ENCODE data around the gene NTSR2. TPM values are rescaled to one million over a fixed set of nuclear protein-coding genes. Genes with fewer than 3 reads are reported as not detected.

The NTSR2 gene
- polyA plus RNA-seq, 2 of the 4 experiments (the other 2 are of a cell fraction), result not detected

DNA sequence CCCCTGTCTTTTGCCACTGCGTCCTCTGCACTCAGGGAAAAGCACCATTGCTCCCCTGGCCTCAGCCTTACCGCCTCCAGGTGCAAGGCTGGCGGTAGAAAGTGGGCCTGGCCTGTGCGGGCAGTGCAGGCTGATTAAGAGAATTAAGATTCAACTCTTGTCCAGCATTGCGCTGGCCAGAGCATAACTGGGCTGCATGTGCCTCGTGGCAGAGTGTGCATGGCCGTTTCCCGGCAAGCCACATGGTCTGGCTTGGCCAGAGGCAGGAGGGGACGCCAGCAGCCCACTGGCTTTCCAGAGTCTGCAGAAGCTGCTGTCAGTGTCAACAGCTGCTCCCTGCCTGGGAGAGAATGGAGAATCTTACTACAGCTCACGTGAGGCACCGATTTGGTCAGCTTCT lies 12.3 kb downstream of the NTSR2 start (continued):
- TF ChIP-seq, protein P1, sequence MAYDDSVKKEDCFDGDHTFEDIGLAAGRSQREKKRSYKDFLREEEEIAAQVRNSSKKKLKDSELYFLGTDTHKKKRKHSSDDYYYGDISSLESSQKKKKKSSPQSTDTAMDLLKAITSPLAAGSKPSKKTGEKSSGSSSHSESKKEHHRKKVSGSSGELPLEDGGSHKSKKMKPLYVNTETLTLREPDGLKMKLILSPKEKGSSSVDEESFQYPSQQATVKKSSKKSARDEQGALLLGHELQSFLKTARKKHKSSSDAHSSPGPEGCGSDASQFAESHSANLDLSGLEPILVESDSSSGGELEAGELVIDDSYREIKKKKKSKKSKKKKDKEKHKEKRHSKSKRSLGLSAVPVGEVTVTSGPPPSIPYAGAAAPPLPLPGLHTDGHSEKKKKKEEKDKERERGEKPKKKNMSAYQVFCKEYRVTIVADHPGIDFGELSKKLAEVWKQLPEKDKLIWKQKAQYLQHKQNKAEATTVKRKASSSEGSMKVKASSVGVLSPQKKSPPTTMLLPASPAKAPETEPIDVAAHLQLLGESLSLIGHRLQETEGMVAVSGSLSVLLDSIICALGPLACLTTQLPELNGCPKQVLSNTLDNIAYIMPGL (CRISPR knock-in tag; IDR thresholded peaks at IDR 0.05; ENCODE audit: borderline replicate concordance), result no peak
- no peak for TF ChIP-seq EP300 (IDR thresholded peaks at IDR 0.05)
- TF ChIP-seq, protein P2, sequence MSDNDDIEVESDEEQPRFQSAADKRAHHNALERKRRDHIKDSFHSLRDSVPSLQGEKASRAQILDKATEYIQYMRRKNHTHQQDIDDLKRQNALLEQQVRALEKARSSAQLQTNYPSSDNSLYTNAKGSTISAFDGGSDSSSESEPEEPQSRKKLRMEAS (IDR thresholded peaks at IDR 0.05), result no peak
- TF ChIP-seq NPAS2 (CRISPR knock-in tag; IDR thresholded peaks at IDR 0.05; ENCODE audit: borderline replicate concordance), result no peak
- no peak for TF ChIP-seq EHMT2 (IDR thresholded peaks at IDR 0.05; ENCODE audit: low read depth)
- TF ChIP-seq RCOR1 (IDR thresholded peaks at IDR 0.05; ENCODE audit: low read depth, low read length), result no peak
- no peak for TF ChIP-seq FOSB (CRISPR knock-in tag; IDR thresholded peaks at IDR 0.05)
- TF ChIP-seq POLR2A (IDR thresholded peaks at IDR 0.05; ENCODE audit: low read length), result no peak

DNA sequence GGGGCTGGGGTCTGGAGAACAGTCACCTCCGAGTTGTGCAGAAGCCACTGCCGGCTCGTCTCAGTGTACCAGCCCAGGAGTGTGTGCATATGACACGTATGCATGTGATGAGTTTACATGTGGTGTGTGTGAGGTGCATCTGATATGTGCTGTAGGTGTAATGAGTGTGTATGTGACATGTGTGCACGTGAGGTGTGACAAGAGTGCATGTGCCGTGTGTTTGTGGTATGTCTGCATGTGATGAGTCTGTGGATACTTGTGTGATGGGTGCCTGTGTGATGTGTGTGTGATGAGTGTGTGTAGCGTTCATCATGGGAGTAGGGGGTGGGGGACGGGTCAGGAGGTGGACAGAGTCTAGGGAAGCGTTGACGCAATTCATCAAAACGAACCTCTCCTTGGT lies 12.8 kb downstream of the NTSR2 start:
- FAIRE-seq, result no peak
- no peak for ATAC-seq

DNA sequence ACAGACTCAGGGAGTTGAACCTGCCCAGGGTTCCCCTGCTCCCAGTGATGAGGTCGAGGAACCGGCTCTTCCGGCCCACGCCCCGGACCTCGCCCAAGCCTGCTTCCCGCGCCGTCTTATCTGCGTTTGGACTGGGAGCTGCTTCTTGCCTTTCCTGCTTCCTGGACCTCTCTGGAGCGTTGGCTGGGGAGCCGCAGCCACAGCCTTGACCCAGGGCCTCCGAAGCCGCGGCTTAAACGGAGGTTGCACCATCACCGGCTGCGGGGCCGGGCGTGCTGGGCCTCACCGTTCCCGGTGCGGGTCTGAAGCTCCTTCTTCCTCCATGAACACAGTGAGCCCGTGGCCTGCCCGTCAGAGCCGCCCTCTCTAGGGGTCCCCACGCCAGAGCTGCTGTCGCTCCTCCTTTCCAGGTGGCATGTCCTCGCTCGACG lies 13.3 kb downstream of the NTSR2 start:
- H3K4me2 ChIP-seq, result no peak overlapping the region
- ATAC-seq (no peak), DNase-seq (ENCODE audit: low read depth in 1 of 2, low spot score in 1 of 2) (no peak), FAIRE-seq (no peak)
- H3K4me1 ChIP-seq, result no peaks in the 10 kb centered on the region
- H3K27ac ChIP-seq, result no peak overlapping the region
- 63% methylated on average over 31 of the region's 31 CpGs for WGBS (ENCODE audit: missing lambda C conversion rate)
- no peak overlapping the region for H3K4me3 ChIP-seq
- ChIA-PET CTCF (interaction anchor here (1.3 to 2.0 kb wide), 3 partner anchors 25 to 74 kb away, joined by 4 to 11 read pairs (median 5); no protein-coding TSS in a partner anchor), POLR2A (no interaction called here)
- H3K9me3 ChIP-seq, result peaks cover 10% of the 10 kb centered on the region
- TF ChIP-seq, protein P2 (IDR thresholded peaks at IDR 0.05), result no peak
- no peak for TF ChIP-seq ZC3H11A (IDR thresholded peaks at IDR 0.05)
- TF ChIP-seq, protein P3, sequence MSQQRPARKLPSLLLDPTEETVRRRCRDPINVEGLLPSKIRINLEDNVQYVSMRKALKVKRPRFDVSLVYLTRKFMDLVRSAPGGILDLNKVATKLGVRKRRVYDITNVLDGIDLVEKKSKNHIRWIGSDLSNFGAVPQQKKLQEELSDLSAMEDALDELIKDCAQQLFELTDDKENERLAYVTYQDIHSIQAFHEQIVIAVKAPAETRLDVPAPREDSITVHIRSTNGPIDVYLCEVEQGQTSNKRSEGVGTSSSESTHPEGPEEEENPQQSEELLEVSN (IDR thresholded peaks at IDR 0.05; ENCODE audit: borderline replicate concordance, low read depth), result no peak
- TF ChIP-seq HOXA7 (CRISPR knock-in tag; IDR thresholded peaks at IDR 0.05), result no peak
- TF ChIP-seq CHD4 (IDR thresholded peaks at IDR 0.05; ENCODE audit: borderline replicate concordance), result no peak
- no peak for TF ChIP-seq JUNB (IDR thresholded peaks at IDR 0.05)
- TF ChIP-seq, protein P4, sequence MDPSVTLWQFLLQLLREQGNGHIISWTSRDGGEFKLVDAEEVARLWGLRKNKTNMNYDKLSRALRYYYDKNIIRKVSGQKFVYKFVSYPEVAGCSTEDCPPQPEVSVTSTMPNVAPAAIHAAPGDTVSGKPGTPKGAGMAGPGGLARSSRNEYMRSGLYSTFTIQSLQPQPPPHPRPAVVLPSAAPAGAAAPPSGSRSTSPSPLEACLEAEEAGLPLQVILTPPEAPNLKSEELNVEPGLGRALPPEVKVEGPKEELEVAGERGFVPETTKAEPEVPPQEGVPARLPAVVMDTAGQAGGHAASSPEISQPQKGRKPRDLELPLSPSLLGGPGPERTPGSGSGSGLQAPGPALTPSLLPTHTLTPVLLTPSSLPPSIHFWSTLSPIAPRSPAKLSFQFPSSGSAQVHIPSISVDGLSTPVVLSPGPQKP (IDR thresholded peaks at IDR 0.05; ENCODE audit: low read depth, low read length), result no peak
- TF ChIP-seq MYC (IDR thresholded peaks at IDR 0.05; ENCODE audit: borderline replicate concordance, low read length), result no peak
- no peak for TF ChIP-seq CHD2 (IDR thresholded peaks at IDR 0.05; ENCODE audit: low read length, partially characterized antibody)
- TF ChIP-seq MAFK (IDR thresholded peaks at IDR 0.05; ENCODE audit: partially characterized antibody), result no peak

More for the DNA sequence above, 12.8 kb downstream of the NTSR2 start:
- Histone ChIP-seq H3K4me1 (no peaks in the 10 kb centered on the region), H3K4me3 (no peak overlapping the region), H3K27ac (no peak overlapping the region), H3K4me2 (no peak overlapping the region), H3K9me3 (peaks cover 15% of the 10 kb centered on the region)
- ChIA-PET POLR2A (no interaction called here), CTCF (interaction anchor here (1.3 to 2.0 kb wide), 4 partner anchors 24 to 75 kb away, joined by 4 to 11 read pairs (median 5); no protein-coding TSS in a partner anchor)
- WGBS (ENCODE audit: missing lambda C conversion rate), result 40% methylated on average over 11 of the region's 11 CpGs
- DNase-seq (ENCODE audit: low read depth in 1 of 2, low spot score in 1 of 2), result no peak
- TF ChIP-seq HEYL (CRISPR knock-in tag; IDR thresholded peaks at IDR 0.05) (no peak), CHD2 (IDR thresholded peaks at IDR 0.05; ENCODE audit: low read length, partially characterized antibody) (no peak), KDM1A (IDR thresholded peaks at IDR 0.05; ENCODE audit: low read depth) (no peak), EP300 (IDR thresholded peaks at IDR 0.05) (no peak), ZSCAN20 (CRISPR knock-in tag; IDR thresholded peaks at IDR 0.05) (no peak), POLR2A (IDR thresholded peaks at IDR 0.05; ENCODE audit: low read length) (no peak)
- TF ChIP-seq, protein P5, sequence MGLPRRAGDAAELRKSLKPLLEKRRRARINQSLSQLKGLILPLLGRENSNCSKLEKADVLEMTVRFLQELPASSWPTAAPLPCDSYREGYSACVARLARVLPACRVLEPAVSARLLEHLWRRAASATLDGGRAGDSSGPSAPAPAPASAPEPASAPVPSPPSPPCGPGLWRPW (IDR thresholded peaks at IDR 0.05), result no peak
- TF ChIP-seq, protein P6, sequence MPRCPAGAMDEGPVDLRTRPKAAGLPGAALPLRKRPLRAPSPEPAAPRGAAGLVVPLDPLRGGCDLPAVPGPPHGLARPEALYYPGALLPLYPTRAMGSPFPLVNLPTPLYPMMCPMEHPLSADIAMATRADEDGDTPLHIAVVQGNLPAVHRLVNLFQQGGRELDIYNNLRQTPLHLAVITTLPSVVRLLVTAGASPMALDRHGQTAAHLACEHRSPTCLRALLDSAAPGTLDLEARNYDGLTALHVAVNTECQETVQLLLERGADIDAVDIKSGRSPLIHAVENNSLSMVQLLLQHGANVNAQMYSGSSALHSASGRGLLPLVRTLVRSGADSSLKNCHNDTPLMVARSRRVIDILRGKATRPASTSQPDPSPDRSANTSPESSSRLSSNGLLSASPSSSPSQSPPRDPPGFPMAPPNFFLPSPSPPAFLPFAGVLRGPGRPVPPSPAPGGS (IDR thresholded peaks at IDR 0.05), result no peak
- TF ChIP-seq, protein P7, sequence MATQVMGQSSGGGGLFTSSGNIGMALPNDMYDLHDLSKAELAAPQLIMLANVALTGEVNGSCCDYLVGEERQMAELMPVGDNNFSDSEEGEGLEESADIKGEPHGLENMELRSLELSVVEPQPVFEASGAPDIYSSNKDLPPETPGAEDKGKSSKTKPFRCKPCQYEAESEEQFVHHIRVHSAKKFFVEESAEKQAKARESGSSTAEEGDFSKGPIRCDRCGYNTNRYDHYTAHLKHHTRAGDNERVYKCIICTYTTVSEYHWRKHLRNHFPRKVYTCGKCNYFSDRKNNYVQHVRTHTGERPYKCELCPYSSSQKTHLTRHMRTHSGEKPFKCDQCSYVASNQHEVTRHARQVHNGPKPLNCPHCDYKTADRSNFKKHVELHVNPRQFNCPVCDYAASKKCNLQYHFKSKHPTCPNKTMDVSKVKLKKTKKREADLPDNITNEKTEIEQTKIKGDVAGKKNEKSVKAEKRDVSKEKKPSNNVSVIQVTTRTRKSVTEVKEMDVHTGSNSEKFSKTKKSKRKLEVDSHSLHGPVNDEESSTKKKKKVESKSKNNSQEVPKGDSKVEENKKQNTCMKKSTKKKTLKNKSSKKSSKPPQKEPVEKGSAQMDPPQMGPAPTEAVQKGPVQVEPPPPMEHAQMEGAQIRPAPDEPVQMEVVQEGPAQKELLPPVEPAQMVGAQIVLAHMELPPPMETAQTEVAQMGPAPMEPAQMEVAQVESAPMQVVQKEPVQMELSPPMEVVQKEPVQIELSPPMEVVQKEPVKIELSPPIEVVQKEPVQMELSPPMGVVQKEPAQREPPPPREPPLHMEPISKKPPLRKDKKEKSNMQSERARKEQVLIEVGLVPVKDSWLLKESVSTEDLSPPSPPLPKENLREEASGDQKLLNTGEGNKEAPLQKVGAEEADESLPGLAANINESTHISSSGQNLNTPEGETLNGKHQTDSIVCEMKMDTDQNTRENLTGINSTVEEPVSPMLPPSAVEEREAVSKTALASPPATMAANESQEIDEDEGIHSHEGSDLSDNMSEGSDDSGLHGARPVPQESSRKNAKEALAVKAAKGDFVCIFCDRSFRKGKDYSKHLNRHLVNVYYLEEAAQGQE (IDR thresholded peaks at IDR 0.05), result no peak

All from A549 (cell line).